HEK293 (cell line): ENCODE measurements around the gene SEMA6A.
A peak's percentile ranks its signal among the peaks of the same experiment; 100 is the strongest.

Experiments used
- CTCF ChIA-PET: fragments of 350-600 bp; formaldehyde crosslinking; extraction: SDS; loops from one replicate; lab custom pipeline; 2021; ENCODE audit warnings: antibody characterized with exemption; lab: Yijun Ruan, JAX
- POLR2A ChIA-PET: fragments of 300-600 bp; formaldehyde crosslinking; extraction: SDS; loops from one replicate; lab custom pipeline; 2020; ENCODE audit warnings: antibody characterized with exemption, inconsistent platforms; lab: Yijun Ruan, JAX
- H3K27ac ChIP-seq: fragments of 200-500 bp; sonication (Bioruptor generic); 2 replicates; pipeline ENCODE4 v1.5.1; 2014; ENCODE audit warnings: low read depth, low read length, control low read depth, inconsistent platforms; ENCODE audit errors: extremely low read depth
- H3K36me3 ChIP-seq, 2 experiments: fragments of 200-500 bp in 1 of 2; sonication (Bioruptor generic) in 1 of 2; 1 replicate in 1 of 2; 2 replicates in 1 of 2; pipeline ENCODE4 v1.5.1; 2014 to 2017; ENCODE audit warnings: inconsistent platforms in 2 of 2, low read length in 2 of 2; ENCODE audit not compliant: control insufficient read depth in 2 of 2, insufficient read depth in 1 of 2
- H3K4me1 ChIP-seq: fragments of 200-500 bp; sonication (Bioruptor generic); 2 replicates; pipeline ENCODE4 v1.5.1; 2014; ENCODE audit warnings: mild to moderate bottlenecking, low read length, inconsistent platforms; ENCODE audit not compliant: control insufficient read depth, insufficient read depth
- H3K4me3 ChIP-seq: 2 replicates; pipeline ENCODE4 v1.5.1; 2011; ENCODE audit warnings: low read depth, mild to moderate bottlenecking, control low read depth, low read length, moderate library complexity
- H3K9me3 ChIP-seq: fragments of 200-500 bp; sonication (Bioruptor generic); 2 replicates; pipeline ENCODE4 v1.5.1; 2014; ENCODE audit warnings: low read depth, low read length, inconsistent platforms; ENCODE audit not compliant: control insufficient read depth, insufficient read depth
- FEZF1 ChIP-seq: fragments of 450-650 bp; formaldehyde crosslinking; IDR thresholded peaks from 2 replicates; pipeline ENCODE4 v1.5.1; 2016; ENCODE audit warnings: missing biosample characterization, missing genetic modification characterization
- KLF10 ChIP-seq: fragments of 450-650 bp; IDR thresholded peaks from 2 replicates; pipeline ENCODE4 v1.5.1; 2018; ENCODE audit warnings: missing biosample characterization, mild to moderate bottlenecking, missing genetic modification characterization
- KLF9 ChIP-seq: fragments of 450-650 bp; formaldehyde crosslinking; IDR thresholded peaks from 2 replicates; pipeline ENCODE4 v1.5.1; 2016; ENCODE audit warnings: missing biosample characterization, missing genetic modification characterization, low read depth
- OVOL3 ChIP-seq: fragments of 450-650 bp; formaldehyde crosslinking; IDR thresholded peaks from 2 replicates; pipeline ENCODE4 v1.5.1; 2016; ENCODE audit warnings: missing biosample characterization, missing genetic modification characterization
- PRDM4 ChIP-seq: fragments of 450-650 bp; formaldehyde crosslinking; IDR thresholded peaks from 2 replicates; pipeline ENCODE4 v1.5.1; 2017; ENCODE audit warnings: missing biosample characterization, missing genetic modification characterization
- SP2 ChIP-seq: fragments of 450-650 bp; formaldehyde crosslinking; IDR thresholded peaks from 2 replicates; pipeline ENCODE4 v1.5.1; 2016; ENCODE audit warnings: missing biosample characterization, missing genetic modification characterization
- ZBTB6 ChIP-seq: fragments of 450-650 bp; formaldehyde crosslinking; IDR thresholded peaks from 2 replicates; pipeline ENCODE4 v1.5.1; 2017; ENCODE audit warnings: missing biosample characterization, missing genetic modification characterization
- ZBTB8A ChIP-seq: fragments of 450-650 bp; formaldehyde crosslinking; IDR thresholded peaks from 2 replicates; pipeline ENCODE4 v1.5.1; 2016; ENCODE audit warnings: missing biosample characterization, missing genetic modification characterization
- ZFP41 ChIP-seq: fragments of 450-650 bp; formaldehyde crosslinking; IDR thresholded peaks from 2 replicates; pipeline ENCODE4 v1.5.1; 2016; ENCODE audit warnings: missing biosample characterization, missing genetic modification characterization, borderline replicate concordance
- ZNF114 ChIP-seq: fragments of 450-650 bp; formaldehyde crosslinking; IDR thresholded peaks from 2 replicates; pipeline ENCODE4 v1.5.0; 2017; ENCODE audit warnings: missing biosample characterization, missing genetic modification characterization
- ZNF133 ChIP-seq: fragments of 450-650 bp; formaldehyde crosslinking; IDR thresholded peaks from 2 replicates; pipeline ENCODE4 v1.5.1; 2016; ENCODE audit warnings: missing biosample characterization, missing genetic modification characterization
- ZNF169 ChIP-seq: fragments of 450-650 bp; formaldehyde crosslinking; IDR thresholded peaks from 2 replicates; pipeline ENCODE4 v1.5.1; 2016; ENCODE audit warnings: missing biosample characterization, missing genetic modification characterization
- ZNF274 ChIP-seq, 2 experiments: fragments of 200-500 bp in 1 of 2; fragments of 450-650 bp in 1 of 2; sonication (Bioruptor generic) in 1 of 2; formaldehyde crosslinking in 1 of 2; IDR thresholded peaks; 2 replicates each; pipeline versions ENCODE4 v1.5.1 to v1.6.1; 2014 to 2016; ENCODE audit warnings: borderline replicate concordance in 1 of 2, inconsistent platforms in 1 of 2, low read length in 1 of 2, missing biosample characterization in 1 of 2, missing genetic modification characterization in 1 of 2
- ZNF341 ChIP-seq: fragments of 450-650 bp; formaldehyde crosslinking; IDR thresholded peaks from 2 replicates; pipeline ENCODE4; 2016; ENCODE audit warnings: low read depth, missing biosample characterization, missing genetic modification characterization
- ZNF501 ChIP-seq: fragments of 450-650 bp; formaldehyde crosslinking; IDR thresholded peaks from 2 replicates; pipeline ENCODE4 v1.5.1; 2016; ENCODE audit warnings: missing biosample characterization, missing genetic modification characterization
- ZNF555 ChIP-seq: fragments of 450-650 bp; formaldehyde crosslinking; conservative IDR thresholded peaks from 2 replicates; pipeline ENCODE4 v1.5.1; 2017; ENCODE audit warnings: missing biosample characterization, mild to moderate bottlenecking, missing genetic modification characterization, inconsistent platforms
- ZNF561 ChIP-seq: fragments of 450-650 bp; IDR thresholded peaks from 2 replicates; pipeline ENCODE4 v1.5.1; 2018; ENCODE audit warnings: missing biosample characterization, missing genetic modification characterization, borderline replicate concordance
- ZNF837 ChIP-seq: fragments of 450-650 bp; formaldehyde crosslinking; IDR thresholded peaks from 2 replicates; pipeline ENCODE4 v1.5.1; 2016; ENCODE audit warnings: missing biosample characterization, missing genetic modification characterization
- TF ChIP-seq, protein P1 (sequence below): fragments of 450-650 bp; formaldehyde crosslinking; IDR thresholded peaks from 2 replicates; pipeline ENCODE4 v1.5.0; 2017; ENCODE audit warnings: missing biosample characterization, missing genetic modification characterization, borderline replicate concordance
- TF ChIP-seq, protein P2 (sequence below): fragments of 450-650 bp; formaldehyde crosslinking; IDR thresholded peaks from 2 replicates; pipeline ENCODE4 v1.5.1; 2016; ENCODE audit warnings: missing biosample characterization, missing genetic modification characterization, borderline replicate concordance

Gene SEMA6A

DNA sequence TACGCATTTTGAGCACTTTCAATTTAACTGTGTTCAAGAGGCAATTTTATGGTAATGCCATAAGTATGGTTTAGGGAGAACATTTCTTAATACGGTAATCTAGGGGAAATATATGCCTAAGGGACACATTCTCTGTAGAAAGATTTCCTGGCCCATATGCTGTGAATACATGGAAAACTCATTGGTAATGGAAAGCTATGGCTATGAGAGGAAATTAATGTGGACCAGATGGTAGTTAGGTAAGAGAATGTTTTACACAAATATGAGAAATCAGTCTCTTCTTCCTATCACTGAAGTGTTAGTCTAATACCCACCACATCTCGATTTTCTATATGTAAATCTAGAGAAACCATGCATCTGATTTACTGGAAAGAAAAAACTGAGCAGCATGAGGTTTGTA is 105.0 kb downstream of the SEMA6A start:
- H3K9me3 ChIP-seq = no peaks in the 10 kb centered on the region
- H3K4me3 ChIP-seq = no peak overlapping the region
- H3K27ac ChIP-seq = no peak overlapping the region
- H3K36me3 ChIP-seq = peaks cover 3 to 83% of the 10 kb centered on the region in 2 experiments; a peak in 1 of 3 replicates
- H3K4me1 ChIP-seq = no peaks in the 10 kb centered on the region
- CTCF ChIA-PET = interaction anchor here (0.6 kb wide), 1 partner anchor 19 kb away, joined by 3 read pairs; no protein-coding TSS in a partner anchor
- POLR2A ChIA-PET = no interaction called here
- TF ChIP-seq ZNF555 (no peak), ZNF114 (no peak), ZNF274 (IDR thresholded peaks at IDR 0.05; ENCODE audit: low read length) (no peak), ZNF274 (tag by site-specific recombination; IDR thresholded peaks at IDR 0.05; ENCODE audit: borderline replicate concordance) (no peak), ZNF341 (tag by site-specific recombination) (no peak)
- TF ChIP-seq, all 188 proteins: peak for 0

GRCh38 chr5:116468583-116468982 is 106.0 kb downstream of the SEMA6A start:
- peaks cover 3 to 82% of the 10 kb centered on the region in 2 experiments; a peak in 1 of 3 replicates for H3K36me3 ChIP-seq
- CTCF ChIA-PET = no interaction called here
- no peaks in the 10 kb centered on the region for H3K9me3 ChIP-seq
- H3K4me3 ChIP-seq = no peak overlapping the region
- POLR2A ChIA-PET = no interaction called here
- H3K4me1 ChIP-seq = no peaks in the 10 kb centered on the region
- TF ChIP-seq ZNF133 (tag by site-specific recombination) = peak; percentile 93
- TF ChIP-seq ZNF501 (tag by site-specific recombination) = no peak
- TF ChIP-seq, all 188 proteins: peak for 1
- no peak overlapping the region for H3K27ac ChIP-seq

DNA sequence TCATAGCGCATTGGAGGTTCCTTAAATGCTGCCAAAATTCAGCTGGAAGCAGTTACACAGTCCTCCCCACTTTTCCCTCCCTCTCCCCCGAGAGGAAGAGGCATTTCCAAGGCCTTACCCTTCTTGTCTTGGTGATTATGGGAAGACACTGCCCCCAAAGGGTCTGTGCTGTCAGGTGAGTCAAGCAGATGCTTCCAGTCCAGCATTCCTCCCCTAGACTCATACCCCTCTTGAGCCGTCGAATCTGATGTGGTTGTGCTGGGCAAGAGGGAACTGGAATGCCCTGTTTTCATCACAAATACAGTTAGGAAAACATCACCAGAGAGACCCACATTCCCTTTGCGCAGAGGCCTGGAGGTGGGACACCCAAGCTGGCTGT is 107.2 kb downstream of the SEMA6A start:
- ChIA-PET POLR2A (no interaction called here), CTCF (interaction anchor here (0.6 kb wide), 1 partner anchor 59 kb away, joined by 3 read pairs; no protein-coding TSS in a partner anchor)
- H3K4me3 ChIP-seq = no peak overlapping the region
- no peaks in the 10 kb centered on the region for H3K4me1 ChIP-seq
- H3K9me3 ChIP-seq = no peaks in the 10 kb centered on the region
- H3K36me3 ChIP-seq = peaks cover 3 to 74% of the 10 kb centered on the region in 2 experiments; a peak in 1 of 3 replicates
- H3K27ac ChIP-seq = no peak overlapping the region
- TF ChIP-seq ZNF169 (tag by site-specific recombination) (no peak), ZNF561 (no peak), ZFP41 (tag by site-specific recombination) (no peak), KLF10 (no peak), ZBTB6 (tag by site-specific recombination) (no peak), KLF9 (tag by site-specific recombination) (no peak), PRDM4 (tag by site-specific recombination) (no peak), OVOL3 (no peak), SP2 (tag by site-specific recombination) (no peak), FEZF1 (no peak), ZBTB8A (tag by site-specific recombination) (no peak), ZNF837 (tag by site-specific recombination) (no peak)
- TF ChIP-seq, protein P1, sequence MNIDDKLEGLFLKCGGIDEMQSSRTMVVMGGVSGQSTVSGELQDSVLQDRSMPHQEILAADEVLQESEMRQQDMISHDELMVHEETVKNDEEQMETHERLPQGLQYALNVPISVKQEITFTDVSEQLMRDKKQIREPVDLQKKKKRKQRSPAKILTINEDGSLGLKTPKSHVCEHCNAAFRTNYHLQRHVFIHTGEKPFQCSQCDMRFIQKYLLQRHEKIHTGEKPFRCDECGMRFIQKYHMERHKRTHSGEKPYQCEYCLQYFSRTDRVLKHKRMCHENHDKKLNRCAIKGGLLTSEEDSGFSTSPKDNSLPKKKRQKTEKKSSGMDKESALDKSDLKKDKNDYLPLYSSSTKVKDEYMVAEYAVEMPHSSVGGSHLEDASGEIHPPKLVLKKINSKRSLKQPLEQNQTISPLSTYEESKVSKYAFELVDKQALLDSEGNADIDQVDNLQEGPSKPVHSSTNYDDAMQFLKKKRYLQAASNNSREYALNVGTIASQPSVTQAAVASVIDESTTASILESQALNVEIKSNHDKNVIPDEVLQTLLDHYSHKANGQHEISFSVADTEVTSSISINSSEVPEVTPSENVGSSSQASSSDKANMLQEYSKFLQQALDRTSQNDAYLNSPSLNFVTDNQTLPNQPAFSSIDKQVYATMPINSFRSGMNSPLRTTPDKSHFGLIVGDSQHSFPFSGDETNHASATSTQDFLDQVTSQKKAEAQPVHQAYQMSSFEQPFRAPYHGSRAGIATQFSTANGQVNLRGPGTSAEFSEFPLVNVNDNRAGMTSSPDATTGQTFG (tag by site-specific recombination) = no peak
- TF ChIP-seq, protein P2, sequence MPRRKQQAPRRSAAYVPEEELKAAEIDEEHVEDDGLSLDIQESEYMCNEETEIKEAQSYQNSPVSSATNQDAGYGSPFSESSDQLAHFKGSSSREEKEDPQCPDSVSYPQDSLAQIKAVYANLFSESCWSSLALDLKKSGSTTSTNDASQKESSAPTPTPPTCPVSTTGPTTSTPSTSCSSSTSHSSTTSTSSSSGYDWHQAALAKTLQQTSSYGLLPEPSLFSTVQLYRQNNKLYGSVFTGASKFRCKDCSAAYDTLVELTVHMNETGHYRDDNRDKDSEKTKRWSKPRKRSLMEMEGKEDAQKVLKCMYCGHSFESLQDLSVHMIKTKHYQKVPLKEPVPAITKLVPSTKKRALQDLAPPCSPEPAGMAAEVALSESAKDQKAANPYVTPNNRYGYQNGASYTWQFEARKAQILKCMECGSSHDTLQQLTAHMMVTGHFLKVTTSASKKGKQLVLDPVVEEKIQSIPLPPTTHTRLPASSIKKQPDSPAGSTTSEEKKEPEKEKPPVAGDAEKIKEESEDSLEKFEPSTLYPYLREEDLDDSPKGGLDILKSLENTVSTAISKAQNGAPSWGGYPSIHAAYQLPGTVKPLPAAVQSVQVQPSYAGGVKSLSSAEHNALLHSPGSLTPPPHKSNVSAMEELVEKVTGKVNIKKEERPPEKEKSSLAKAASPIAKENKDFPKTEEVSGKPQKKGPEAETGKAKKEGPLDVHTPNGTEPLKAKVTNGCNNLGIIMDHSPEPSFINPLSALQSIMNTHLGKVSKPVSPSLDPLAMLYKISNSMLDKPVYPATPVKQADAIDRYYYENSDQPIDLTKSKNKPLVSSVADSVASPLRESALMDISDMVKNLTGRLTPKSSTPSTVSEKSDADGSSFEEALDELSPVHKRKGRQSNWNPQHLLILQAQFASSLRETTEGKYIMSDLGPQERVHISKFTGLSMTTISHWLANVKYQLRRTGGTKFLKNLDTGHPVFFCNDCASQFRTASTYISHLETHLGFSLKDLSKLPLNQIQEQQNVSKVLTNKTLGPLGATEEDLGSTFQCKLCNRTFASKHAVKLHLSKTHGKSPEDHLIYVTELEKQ = no peak
